ENCODE data around the gene SETD2.
A peak's percentile ranks its signal among the peaks of the same experiment; 100 is the strongest.
"Not testable (repeated sequence)": the region's sequence is repeated elsewhere in the genome, so short reads cannot be mapped to it uniquely, and the experiment has no call there.

Gene SETD2

GRCh38 chr3:47164007-47164881 lies at the start of gene SETD2:
SETD2 (minus strand) TSS chr3:47164113; CDS start chr3:47163924, 189 bp downstream.
- DNase-seq (ENCODE audit: low read depth) = peak; percentile 75

GRCh38 chr3:47210863-47211405 lies 47.0 kb upstream of the SETD2 start:
- DNase-seq (ENCODE audit: low read depth) = no peak

GRCh38 chr3:47206022-47206421 lies 42.1 kb upstream of the SETD2 start:
- DNase-seq (ENCODE audit: low read depth) = not testable (repeated sequence)

GRCh38 chr3:47204875-47205274 lies 41.0 kb upstream of the SETD2 start:
- DNase-seq (ENCODE audit: low read depth) = no peak

GRCh38 chr3:47202542-47202941 lies 38.6 kb upstream of the SETD2 start:
- no peak for DNase-seq (ENCODE audit: low read depth)

- DNase-seq (ENCODE audit: low read depth) = no peak
Observed at GRCh38 chr3:47197287-47197686, 33.4 kb upstream of the SETD2 start.

GRCh38 chr3:47194994-47195393 lies 31.1 kb upstream of the SETD2 start:
- DNase-seq (ENCODE audit: low read depth) = no peak

GRCh38 chr3:47193871-47194859 lies 30.3 kb upstream of the SETD2 start:
- no peak for DNase-seq (ENCODE audit: low read depth)

GRCh38 chr3:47186285-47186684 lies 22.4 kb upstream of the SETD2 start:
- DNase-seq (ENCODE audit: low read depth) = no peak

- not testable (repeated sequence) for DNase-seq (ENCODE audit: low read depth)
Observed at GRCh38 chr3:47181685-47182084, 17.8 kb upstream of the SETD2 start.

- not testable (repeated sequence) for DNase-seq (ENCODE audit: low read depth)
Observed at GRCh38 chr3:47180011-47180410, 16.1 kb upstream of the SETD2 start.

- DNase-seq (ENCODE audit: low read depth) = no peak
Observed at GRCh38 chr3:47176582-47176981, 12.7 kb upstream of the SETD2 start.

- peak; percentile 16 for DNase-seq (ENCODE audit: low read depth)
Observed at GRCh38 chr3:47163169-47164006, 525 bp downstream of the SETD2 start.

- DNase-seq (ENCODE audit: low read depth) = no peak
Observed at GRCh38 chr3:47162697-47163168, 1.2 kb downstream of the SETD2 start.

- no peak for DNase-seq (ENCODE audit: low read depth)
Observed at GRCh38 chr3:47161983-47162696, 1.8 kb downstream of the SETD2 start.

- DNase-seq (ENCODE audit: low read depth) = no peak
Observed at GRCh38 chr3:47159820-47160219, 4.1 kb downstream of the SETD2 start.

GRCh38 chr3:47158208-47158607 lies 5.7 kb downstream of the SETD2 start:
- no peak for DNase-seq (ENCODE audit: low read depth)

- DNase-seq (ENCODE audit: low read depth) = no peak
Observed at GRCh38 chr3:47156396-47156795, 7.5 kb downstream of the SETD2 start.

- no peak for DNase-seq (ENCODE audit: low read depth)
Observed at GRCh38 chr3:47152578-47152977, 11.3 kb downstream of the SETD2 start.

GRCh38 chr3:47151836-47152235 lies 12.1 kb downstream of the SETD2 start:
- no peak for DNase-seq (ENCODE audit: low read depth)
